Fibroblast of pulmonary artery (primary cell): ENCODE data around the gene NFIX.
"Not testable (repeated sequence)": the region's sequence is repeated elsewhere in the genome, so short reads cannot be mapped to it uniquely, and the experiment has no call there.

Experiments
- DNase-seq: peaks from one replicate; pipeline ENCODE4 v3.0.0-alpha.2; 2010; ENCODE audit warnings: low read depth
- H3K4me3 ChIP-seq: replicated peaks from 2 replicates; pipeline ENCODE4 v1.5.1; 2011; ENCODE audit warnings: low read depth, mild to moderate bottlenecking, control low read depth, low read length, moderate library complexity
- CTCF ChIP-seq: IDR thresholded peaks from 2 replicates; pipeline ENCODE4 v1.5.1; 2011; ENCODE audit warnings: mild to moderate bottlenecking, control low read depth, low read length, inconsistent platforms; ENCODE audit errors: missing control alignments

NFIX gene

GRCh38 chr19:12975221-12975741 is 20.0 kb upstream of the NFIX start:
- no peak for DNase-seq
- TF ChIP-seq CTCF, result no peak
- H3K4me3 ChIP-seq, result no peak overlapping the region

GRCh38 chr19:12976109-12976508 is 19.2 kb upstream of the NFIX start:
- DNase-seq, H3K4me3 ChIP-seq: not testable (repeated sequence)

- no peak overlapping the region for H3K4me3 ChIP-seq
- DNase-seq, result no peak
- TF ChIP-seq CTCF, result no peak
These were observed 15.3 kb upstream of the NFIX start for GRCh38 chr19:12979974-12980373.

GRCh38 chr19:12982648-12983047 is 12.6 kb upstream of the NFIX start:
- DNase-seq, result no peak
- no peak overlapping the region for H3K4me3 ChIP-seq
- TF ChIP-seq CTCF, result no peak

DNA sequence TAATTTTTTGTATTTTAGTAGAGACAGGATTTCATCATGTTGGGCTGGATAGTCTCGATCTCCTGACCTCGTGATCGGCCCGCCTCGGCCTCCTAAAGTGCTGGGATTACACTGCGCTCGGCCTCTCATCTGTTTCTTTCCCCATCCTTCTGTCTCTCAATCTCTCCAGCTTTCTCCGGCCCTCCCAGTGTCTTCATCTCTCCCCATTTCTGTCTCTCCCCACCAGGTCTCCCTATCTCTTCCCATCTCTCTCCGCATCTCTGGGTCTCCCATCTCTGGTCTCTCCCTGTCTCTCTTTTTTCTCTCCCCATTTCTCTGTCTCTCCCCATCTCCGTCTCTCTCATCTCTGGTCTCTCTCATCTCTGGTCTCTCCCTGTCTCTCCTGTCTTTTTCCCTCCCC is 12.2 kb upstream of the NFIX start:
- DNase-seq, result no peak
- TF ChIP-seq CTCF, result no peak
- H3K4me3 ChIP-seq, result peak overlapping the region; percentile 43

GRCh38 chr19:12983542-12984142 is 11.6 kb upstream of the NFIX start:
- DNase-seq, result peak; percentile 79
- H3K4me3 ChIP-seq, result peak overlapping the region; percentile 43
- peak; percentile 46 for TF ChIP-seq CTCF

DNA sequence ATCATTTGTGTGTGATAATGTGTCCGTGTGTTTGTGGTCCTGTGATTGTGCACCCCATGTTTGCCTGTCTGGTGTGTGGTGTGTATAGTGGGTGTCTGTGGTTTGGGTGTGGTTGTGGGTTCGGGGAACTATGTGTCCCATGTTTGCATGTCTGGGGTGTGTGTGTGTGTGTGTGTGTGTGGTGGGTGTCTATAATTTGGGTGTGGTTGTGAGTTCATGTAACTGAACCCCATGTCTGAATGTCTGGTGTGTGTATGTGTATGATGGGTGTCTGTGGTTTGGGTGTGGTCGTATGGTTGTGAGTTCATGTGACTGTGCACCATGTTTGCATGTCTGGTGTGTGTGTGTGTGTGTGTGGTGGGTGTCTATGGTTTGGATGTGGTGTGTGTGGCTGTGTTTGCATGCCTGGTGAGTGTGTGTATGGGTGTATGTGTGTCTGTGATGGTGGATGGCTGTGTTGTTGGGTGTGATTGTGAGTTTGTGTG is 11.1 kb upstream of the NFIX start:
- TF ChIP-seq CTCF, result no peak
- no peak for DNase-seq
- H3K4me3 ChIP-seq, result no peak overlapping the region
